ENCODE measurements around the gene KRT33A. TPM values are rescaled to one million over a fixed set of nuclear protein-coding genes. Genes with fewer than 3 reads are reported as not detected.

KRT33A gene
- total and polyA plus RNA-seq, 2 of the 8 experiments (the other 6 are each of a cell fraction or from before 2014, with no cell fraction given) = not detected

DNA sequence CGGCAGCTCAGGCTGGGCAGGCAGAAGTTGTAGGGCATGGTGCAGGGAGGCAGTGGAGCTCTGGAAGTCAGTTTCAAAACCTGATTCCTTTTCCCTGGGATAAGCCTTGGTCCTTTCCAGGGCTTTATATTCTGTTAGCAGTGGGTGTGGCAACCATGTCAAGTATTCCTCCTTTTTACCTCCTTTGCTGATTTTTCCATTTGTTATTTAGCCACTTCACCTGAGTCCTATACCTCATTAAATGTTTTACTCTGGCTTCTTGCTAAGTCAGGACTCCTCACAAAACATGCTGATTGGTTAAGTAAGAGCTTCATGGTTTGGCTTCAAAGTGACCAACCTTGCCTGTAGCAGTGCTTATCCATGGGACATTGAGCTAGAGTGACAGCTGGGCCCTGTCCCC lies 19.1 kb upstream of the KRT33A start, which contains the start of gene KRT33B:
Gene KRT33B, minus strand, starts transcription at position 101 of the 400 bp plus-strand sequence. Its CDS starts 63 bp downstream, at position 38.
- Histone ChIP-seq H3K27ac (ENCODE audit: low read depth, low read length) (no peak within 1 kb of the TSS), H3K23ac (ENCODE audit: insufficient read length) (no peak within 1 kb of the TSS), H3K23me2 (ENCODE audit: low read depth, low read length) (peaks cover 1% of the 10 kb centered on the region; the same call in 1 of the 2 replicates), H3K4ac (replicated peaks; ENCODE audit: insufficient read length, low read depth, low read length) (no peak within 1 kb of the TSS), H4K20me1 (replicated peaks in 1 of 2; ENCODE audit: control insufficient read depth in 1 of 2, insufficient read depth in 2 of 2, low read length in 2 of 2) (no peaks in the 10 kb centered on the region), H3K36me3 (ENCODE audit: control insufficient read depth in 2 of 4, insufficient read depth in 4 of 4, low read length in 3 of 4) (no peaks in the 10 kb centered on the region), H3K4me2 (ENCODE audit: insufficient read depth in 1 of 2, low read depth in 2 of 2, low read length in 2 of 2) (no peak within 1 kb of the TSS), H2BK20ac (ENCODE audit: low read length) (no peak within 1 kb of the TSS), H3K14ac (ENCODE audit: insufficient read length) (no peak within 1 kb of the TSS), H3K27me3 (replicated peaks in 1 of 4; ENCODE audit: control insufficient read depth in 3 of 4, extremely low read depth in 1 of 4, insufficient read depth in 3 of 4, low read length in 3 of 4) (no peaks in the 10 kb centered on the region), H2BK5ac (ENCODE audit: low read depth, low read length) (no peak within 1 kb of the TSS), H2BK12ac (ENCODE audit: low read depth, low read length) (no peak within 1 kb of the TSS), H3K4me3 (ENCODE audit: extremely low read depth in 1 of 4, insufficient read depth in 2 of 4, low read depth in 3 of 4, low read length in 4 of 4) (no peak within 1 kb of the TSS), H2BK120ac (replicated peaks; ENCODE audit: low read depth, low read length) (no peak within 1 kb of the TSS), H3K9me3 (ENCODE audit: insufficient read depth in 2 of 2, low read depth in 1 of 2, low read length in 1 of 2) (no peaks in the 10 kb centered on the region), H4K91ac (replicated peaks; ENCODE audit: insufficient read length, low read length) (no peak within 1 kb of the TSS), H4K8ac (ENCODE audit: extremely low read depth, insufficient read depth, low read length) (no peak within 1 kb of the TSS), H2AK5ac (ENCODE audit: low read depth, low read length) (no peak within 1 kb of the TSS), H3K9ac (replicated peaks in 1 of 4; ENCODE audit: extremely low read depth in 1 of 4, low read depth in 3 of 4, low read length in 3 of 4) (no peak within 1 kb of the TSS), H3K79me2 (ENCODE audit: control insufficient read depth in 1 of 2, insufficient read depth in 2 of 2, low read length in 2 of 2) (no peaks in the 10 kb centered on the region), H3K79me1 (ENCODE audit: low read depth, low read length) (no peaks in the 10 kb centered on the region), H2AFZ (ENCODE audit: low read length) (no peak within 1 kb of the TSS), H3K4me1 (replicated peaks in 1 of 4; ENCODE audit: control insufficient read depth in 3 of 4, insufficient read depth in 4 of 4, low read length in 3 of 4) (no peaks in the 10 kb centered on the region), H3K56ac (replicated peaks; ENCODE audit: insufficient read length, low read depth, low read length) (no peak within 1 kb of the TSS), H4K5ac (ENCODE audit: insufficient read length, low read depth, low read length) (no peak within 1 kb of the TSS), H3K18ac (ENCODE audit: extremely low read depth, low read length) (no peak within 1 kb of the TSS), H2BK15ac (ENCODE audit: low read length) (no peak within 1 kb of the TSS)
- 92% methylated on average over 1 of the region's 1 CpG; no CpG with 5 or more reads in 1 of the 2 experiments for WGBS, 2 experiments (ENCODE audit: extremely low coverage in 1 of 2, insufficient coverage in 1 of 2, insufficient read length in 1 of 2, insufficient replicate concordance in 2 of 2, low coverage in 1 of 2, low lambda C conversion rate in 2 of 2, missing lambda C conversion rate in 1 of 2)
- ChIA-PET CTCF (ENCODE audit: partially characterized antibody) (interaction anchor here (0.6 to 2.4 kb wide), 4 partner anchors 26 to 342 kb away, joined by 3 to 7 read pairs (median 4); no protein-coding TSS in a partner anchor), POLR2A (ENCODE audit: partially characterized antibody) (interaction anchor here (0.7 kb wide), 1 partner anchor 9 kb away, joined by 3 read pairs; no protein-coding TSS in a partner anchor)
- FAIRE-seq (no peak), DNase-seq (ENCODE audit: low read depth in 1 of 2, low spot score in 2 of 2) (no peak)
- TF ChIP-seq, protein P1, sequence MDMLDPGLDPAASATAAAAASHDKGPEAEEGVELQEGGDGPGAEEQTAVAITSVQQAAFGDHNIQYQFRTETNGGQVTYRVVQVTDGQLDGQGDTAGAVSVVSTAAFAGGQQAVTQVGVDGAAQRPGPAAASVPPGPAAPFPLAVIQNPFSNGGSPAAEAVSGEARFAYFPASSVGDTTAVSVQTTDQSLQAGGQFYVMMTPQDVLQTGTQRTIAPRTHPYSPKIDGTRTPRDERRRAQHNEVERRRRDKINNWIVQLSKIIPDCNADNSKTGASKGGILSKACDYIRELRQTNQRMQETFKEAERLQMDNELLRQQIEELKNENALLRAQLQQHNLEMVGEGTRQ (IDR thresholded peaks at IDR 0.05; ENCODE audit: low read length) = no peak
- TF ChIP-seq TBP (IDR thresholded peaks at IDR 0.05; ENCODE audit: low read depth, low read length) (no peak), SIX5 (IDR thresholded peaks at IDR 0.05; ENCODE audit: low read depth, low read length) (no peak), POLR2AphosphoS5 (IDR thresholded peaks at IDR 0.05; ENCODE audit: low read depth, low read length) (no peak), CBX8 (IDR thresholded peaks at IDR 0.05; ENCODE audit: borderline replicate concordance, low read depth, low read length) (no peak), CREB1 (IDR thresholded peaks at IDR 0.05) (no peak), ATF3 (IDR thresholded peaks at IDR 0.05; ENCODE audit: insufficient read depth, low read depth, low read length) (no peak), CTBP2 (IDR thresholded peaks at IDR 0.05; ENCODE audit: borderline replicate concordance, insufficient read depth, insufficient read length, low read length) (no peak), RBBP5 (IDR thresholded peaks at IDR 0.05; ENCODE audit: borderline replicate concordance, low read depth, low read length) (no peak), JUND (IDR thresholded peaks at IDR 0.05; ENCODE audit: low read length) (no peak), ASH2L (IDR thresholded peaks at IDR 0.05; ENCODE audit: low read length) (no peak), ZNF274 (IDR thresholded peaks at IDR 0.05; ENCODE audit: borderline replicate concordance, extremely low read depth, low read length) (no peak), RXRA (IDR thresholded peaks at IDR 0.05; ENCODE audit: insufficient read depth, low read depth, low read length) (no peak), TCF12 (IDR thresholded peaks at IDR 0.05; ENCODE audit: low read depth, low read length) (no peak)

Data from H1 (cell line).